Endometrial microvascular endothelial cells (primary cell): Measurements from ENCODE around the gene CCDC102B. TPM values are rescaled to one million over a fixed set of nuclear protein-coding genes. Genes with fewer than 3 reads are reported as not detected.
"Not testable (repeated sequence)": the region's sequence is repeated elsewhere in the genome, so short reads cannot be mapped to it uniquely, and the experiment has no call there.

Source experiments
- in situ Hi-C: cut with HindIII; loops from 2 replicates; pipeline ENCODE4 v1.10.0; 2017; ENCODE audit warnings: low sequenced_read_pairs, low pct_unique_long_range_greater_than_20kb; ENCODE audit errors: inconsistent ontology term
- total RNA-seq: library from RNA; depleted of rRNA; stranded (reverse); fragments of >200 nt; gene quantifications from one replicate; pipeline ENCODE4 v1.2.3, GENCODE V29; 2015; ENCODE audit errors: inconsistent ontology term

Gene CCDC102B
- total RNA-seq, 1 donor from 2014 or later = 0.09 TPM

GRCh38 chr18:68873003-68873402 lies 75.1 kb downstream of the CCDC102B start:
- in situ Hi-C loops = no loop called here

DNA sequence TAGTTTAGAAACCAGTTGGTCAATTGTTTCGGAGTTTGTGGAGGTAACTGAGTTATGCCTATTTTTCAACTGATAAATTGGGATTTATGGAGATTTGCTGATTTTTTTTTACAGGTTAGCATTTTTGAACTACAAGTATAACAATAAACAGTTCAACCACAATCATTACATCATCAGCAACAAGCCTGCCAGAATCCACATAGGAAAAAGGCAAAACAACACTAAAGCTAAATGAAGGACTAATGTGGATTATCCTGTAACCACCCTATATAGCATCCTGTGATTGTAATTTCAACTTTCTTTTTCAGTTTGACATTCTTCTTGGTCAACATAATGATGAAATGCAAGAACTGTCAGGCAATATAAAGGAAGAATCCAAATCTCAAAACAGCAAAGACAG lies 76.5 kb downstream of the CCDC102B start:
- in situ Hi-C loops = no loop called here

DNA sequence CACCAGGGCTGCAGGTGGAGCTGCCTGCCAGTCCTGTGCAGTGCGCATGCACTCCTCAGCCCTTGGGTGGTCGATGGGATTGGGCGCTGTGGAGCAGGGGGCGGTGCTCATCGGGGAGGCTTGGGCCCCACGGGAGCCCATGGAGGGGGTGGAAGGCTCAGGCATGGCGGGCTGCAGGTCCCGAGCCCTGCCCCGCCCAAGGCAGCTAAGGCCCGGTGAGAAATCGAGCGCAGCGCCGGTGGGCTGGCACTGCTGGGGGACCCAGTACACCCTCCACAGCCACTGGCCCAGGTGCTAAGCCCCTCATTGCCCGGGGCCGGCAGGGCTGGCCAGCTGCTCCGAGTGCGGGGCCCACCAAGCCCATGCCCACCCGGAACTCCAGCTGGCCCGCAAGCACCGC lies 82.1 kb downstream of the CCDC102B start:
- in situ Hi-C loops = not testable (repeated sequence)

- in situ Hi-C loops = no loop called here
Observed at GRCh38 chr18:68887410-68887809, 89.5 kb downstream of the CCDC102B start.

DNA sequence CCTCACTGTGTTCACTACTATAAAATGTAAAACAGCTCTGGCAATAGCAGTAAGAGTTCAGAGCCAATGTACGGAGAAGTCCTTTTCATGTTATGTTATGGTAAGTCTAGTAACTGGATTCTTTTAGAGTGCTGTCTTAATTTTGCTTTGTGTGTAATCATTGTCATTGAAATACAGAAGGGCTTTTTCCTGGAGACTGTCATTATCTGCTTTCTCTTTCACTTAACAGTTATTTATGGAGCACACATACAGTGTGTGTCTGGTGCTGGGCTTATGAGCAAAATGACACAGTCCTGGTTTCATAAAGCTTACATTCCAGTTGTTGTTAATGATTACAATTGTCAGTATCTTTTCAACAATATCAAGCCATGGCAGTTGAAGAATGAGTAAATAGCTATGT lies 95.5 kb downstream of the CCDC102B start:
- in situ Hi-C loops = no loop called here

- in situ Hi-C loops = no loop called here
Observed at GRCh38 chr18:68897286-68897685, 99.4 kb downstream of the CCDC102B start.

GRCh38 chr18:68909579-68909978 lies 111.7 kb downstream of the CCDC102B start:
- in situ Hi-C loops = no loop called here

- in situ Hi-C loops = no loop called here
Observed at GRCh38 chr18:68915061-68915460, 117.2 kb downstream of the CCDC102B start.

DNA sequence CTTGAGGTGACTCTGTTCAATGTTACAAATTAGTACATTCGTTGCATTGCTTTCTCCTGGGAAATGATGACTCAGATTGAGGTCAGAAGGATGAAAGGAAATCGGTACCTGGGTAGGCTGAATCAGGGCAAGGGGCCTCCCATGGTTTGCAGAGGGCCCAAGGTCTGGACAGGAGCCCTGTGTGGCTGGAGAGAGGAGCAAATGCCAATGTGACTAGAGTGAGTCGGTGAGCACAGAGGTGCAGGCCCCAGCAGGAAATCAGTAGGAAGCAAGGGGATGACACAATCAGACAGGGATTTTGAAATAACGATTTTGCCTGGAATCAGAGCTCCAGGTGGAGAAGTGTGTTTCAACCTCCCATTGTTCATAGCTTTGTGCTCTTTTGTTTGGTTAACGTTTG lies 118.9 kb downstream of the CCDC102B start:
- in situ Hi-C loops = no loop called here

DNA sequence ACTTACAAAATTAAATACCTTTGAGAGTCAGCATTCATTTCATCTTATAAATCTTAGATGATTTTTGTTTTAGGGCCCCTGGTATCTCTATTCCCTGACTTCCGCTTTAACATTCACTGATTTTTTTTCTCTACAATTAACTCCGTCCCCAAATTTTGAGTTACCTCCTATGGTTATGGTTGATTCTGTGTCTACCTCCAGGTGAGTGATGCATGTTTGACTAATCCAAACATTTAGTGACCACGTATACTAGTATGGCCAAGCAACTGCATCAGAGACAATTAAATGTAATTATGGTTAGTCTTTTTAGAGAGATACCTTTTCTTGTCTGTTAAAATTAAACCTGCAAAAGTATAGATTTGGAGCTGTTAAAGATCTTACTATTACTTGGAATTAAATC lies 120.3 kb downstream of the CCDC102B start:
- in situ Hi-C loops = no loop called here

GRCh38 chr18:68919900-68920299 lies 122.0 kb downstream of the CCDC102B start:
- in situ Hi-C loops = no loop called here

DNA sequence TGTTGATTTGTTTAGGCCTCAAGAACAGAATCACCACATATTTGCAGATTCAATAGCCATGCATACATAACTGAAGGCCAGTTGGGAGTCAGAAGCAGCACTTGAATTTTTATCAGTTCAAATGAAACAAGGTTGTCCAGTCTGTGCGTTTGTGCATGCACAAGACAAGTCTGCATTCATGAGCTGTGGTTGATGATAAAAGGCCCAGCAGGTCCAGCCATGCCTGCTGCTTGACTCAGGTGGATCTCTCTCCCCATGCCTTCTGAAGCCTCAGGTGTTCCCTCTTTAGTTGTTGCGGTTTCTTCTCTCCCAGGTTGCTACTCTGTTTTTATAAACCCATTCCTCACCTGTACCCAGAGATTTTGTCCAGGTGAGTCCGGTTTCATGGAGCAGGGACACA lies 124.5 kb downstream of the CCDC102B start:
- in situ Hi-C loops = no loop called here

- in situ Hi-C loops = no loop called here
Observed at GRCh38 chr18:68925268-68925667, 127.4 kb downstream of the CCDC102B start.

DNA sequence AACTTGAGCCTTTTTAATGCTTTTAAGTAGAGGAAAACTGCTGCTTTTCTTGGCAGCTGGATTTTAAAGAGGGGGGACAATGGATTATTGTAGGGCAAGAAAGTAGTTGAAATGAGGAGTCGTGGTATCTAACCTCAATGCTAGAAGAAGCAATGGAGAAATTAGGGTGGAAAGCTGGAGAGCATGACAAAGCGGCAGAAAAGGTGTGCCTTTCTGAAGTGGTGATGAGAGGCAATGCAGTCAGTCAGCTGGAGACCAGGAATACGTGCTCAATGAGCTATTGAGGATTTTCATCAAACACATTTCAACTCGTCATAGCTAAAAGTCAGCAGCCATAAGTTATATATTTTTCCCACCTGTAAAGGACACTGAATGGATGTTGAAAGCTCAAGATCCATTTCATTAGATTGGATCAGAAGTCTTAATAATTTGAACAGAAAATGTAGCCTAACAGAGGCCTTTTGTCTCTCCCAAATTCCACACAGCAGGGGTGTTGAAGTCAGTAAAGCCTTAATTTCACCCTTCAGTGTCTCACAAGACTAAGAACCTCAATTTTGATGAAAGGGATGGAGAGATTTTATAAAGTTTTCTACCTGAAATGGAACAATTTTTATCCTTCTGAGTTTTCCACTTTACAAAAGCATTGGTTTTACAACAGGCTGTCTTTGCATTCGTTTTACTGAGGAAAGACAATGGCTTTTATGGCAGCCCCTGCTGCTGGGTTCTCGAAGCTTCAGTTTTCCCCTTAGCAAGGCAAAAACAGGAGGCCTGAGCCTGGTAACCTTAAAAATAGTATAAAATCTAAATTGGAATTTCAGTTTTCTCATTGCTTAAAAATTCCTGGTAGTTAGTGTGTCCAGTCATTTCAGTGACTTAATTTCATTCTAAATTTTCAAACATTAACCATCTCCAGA lies 131.1 kb downstream of the CCDC102B start:
- in situ Hi-C loops = no loop called here

DNA sequence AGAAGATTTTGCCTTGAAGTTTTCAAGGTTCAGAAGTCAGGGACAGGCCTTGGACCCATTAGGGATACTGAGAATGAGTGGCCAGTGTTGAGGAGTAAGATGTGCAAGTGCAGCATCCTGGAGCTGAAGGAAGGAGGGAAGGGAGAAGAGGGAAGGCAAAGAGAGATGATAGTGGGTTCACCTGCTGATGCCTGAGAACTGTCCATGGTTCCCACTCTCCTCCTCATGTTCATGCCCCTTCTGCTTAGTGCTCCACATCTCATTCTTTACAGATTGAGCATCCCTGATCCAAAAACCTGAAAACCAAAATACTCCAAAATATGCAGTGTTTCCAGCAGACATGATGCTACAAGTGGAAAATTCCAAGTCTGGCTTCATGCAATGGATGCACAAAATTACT lies 137.8 kb downstream of the CCDC102B start:
- in situ Hi-C loops = no loop called here

DNA sequence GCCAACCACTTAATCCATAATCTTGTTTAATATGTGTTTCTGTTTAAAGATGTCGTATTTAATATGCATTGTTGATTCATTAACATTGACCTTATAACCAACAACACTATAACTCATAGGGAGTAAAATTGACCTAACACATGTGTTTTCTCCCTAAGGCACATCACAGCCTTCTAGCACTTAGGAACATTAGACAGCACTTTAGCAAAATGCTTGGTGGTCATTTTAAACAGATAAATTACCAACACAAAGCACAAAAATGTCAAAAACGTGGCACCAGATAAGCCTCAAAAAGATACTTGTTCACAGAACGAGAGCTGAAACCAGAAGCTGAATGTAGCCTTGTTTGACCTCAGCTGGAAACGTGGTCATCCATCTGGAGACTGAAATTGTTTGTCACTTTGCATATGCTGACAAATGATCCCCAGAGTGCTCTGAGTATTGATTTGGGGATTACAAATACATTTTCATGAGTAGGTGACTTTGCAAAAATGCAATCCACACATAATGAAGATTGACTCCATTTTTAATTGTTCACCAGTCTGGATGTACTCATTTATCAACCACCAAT lies 139.2 kb downstream of the CCDC102B start:
- in situ Hi-C loops = no loop called here

DNA sequence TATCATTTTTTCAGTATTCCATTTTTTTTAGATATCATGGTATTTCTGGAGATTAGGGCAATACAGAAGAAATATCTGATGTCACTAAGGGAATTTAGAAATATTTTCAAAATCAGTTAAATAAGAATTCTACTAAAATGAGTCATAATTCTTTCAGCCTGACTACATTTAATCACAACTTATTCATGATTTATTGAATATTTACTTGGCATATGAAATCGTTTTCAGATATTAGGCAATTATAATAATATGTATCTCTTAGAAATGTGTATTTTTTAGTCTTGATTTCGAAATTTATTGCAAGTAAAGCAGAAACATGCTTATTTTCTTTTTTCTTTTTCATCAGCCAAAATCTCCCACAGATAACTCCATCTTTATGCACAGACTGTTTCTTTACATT lies 142.2 kb downstream of the CCDC102B start:
- in situ Hi-C loops = no loop called here

DNA sequence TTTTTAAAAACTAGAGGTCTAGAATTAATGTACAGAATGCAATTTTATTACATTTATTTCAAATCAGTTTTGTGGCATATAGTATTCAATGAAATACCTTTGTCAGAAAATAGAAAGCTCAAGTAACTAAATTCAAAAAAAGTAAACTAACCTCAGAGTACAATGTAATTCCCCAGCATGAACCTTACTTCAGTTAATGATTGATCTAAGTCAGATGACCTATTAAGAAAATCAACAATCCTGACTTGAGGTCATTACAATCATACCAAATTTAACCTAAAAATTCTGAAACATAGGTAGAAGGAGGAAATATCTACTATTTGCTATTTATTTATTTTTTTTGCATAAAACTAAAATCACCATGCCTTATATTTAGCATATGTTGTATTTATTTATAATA lies 142.9 kb downstream of the CCDC102B start:
- in situ Hi-C loops = no loop called here

DNA sequence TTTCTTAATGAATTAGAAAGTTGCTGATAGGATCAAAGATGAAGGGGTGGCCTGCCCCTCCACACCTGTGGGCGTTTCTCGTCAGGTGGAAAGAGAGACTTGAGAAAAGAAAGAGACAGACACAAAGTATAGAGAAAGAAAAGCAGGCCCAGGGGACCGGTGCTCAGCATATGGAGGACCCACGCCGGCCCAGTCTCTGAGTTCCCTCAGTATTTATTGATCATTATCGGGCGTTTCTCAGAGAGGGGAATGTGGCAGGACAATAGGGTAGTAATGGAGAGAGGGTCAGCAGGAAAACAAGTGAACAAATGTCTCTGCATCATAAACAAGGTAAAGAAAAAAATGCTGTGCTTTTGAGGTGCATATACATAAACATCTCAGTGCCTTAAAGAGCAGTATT lies 144.3 kb downstream of the CCDC102B start:
- in situ Hi-C loops = no loop called here

DNA sequence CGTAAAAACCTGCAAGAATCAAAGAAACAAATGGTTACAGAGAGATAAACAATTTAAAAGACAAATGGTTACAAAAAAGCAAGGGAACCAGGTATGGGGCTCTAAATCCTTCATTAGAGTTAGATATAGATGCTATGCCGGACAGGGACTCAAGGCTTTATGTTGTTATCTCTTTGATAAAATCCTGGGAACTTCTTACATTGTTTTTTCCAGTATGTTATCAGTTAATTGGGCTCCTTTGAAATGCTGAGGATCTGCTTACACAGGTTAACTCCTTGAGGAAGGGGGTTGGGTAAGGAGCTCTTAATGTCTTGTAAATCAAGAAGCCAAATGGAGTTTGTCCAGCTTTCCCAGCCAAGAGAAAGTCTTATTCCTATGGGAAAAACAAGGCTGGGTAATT lies 146.0 kb downstream of the CCDC102B start:
- in situ Hi-C loops = not testable (repeated sequence)
